Measurements from ENCODE around the gene PKHD1. TPM values are rescaled to one million over a fixed set of nuclear protein-coding genes. Genes with fewer than 3 reads are reported as not detected.

The PKHD1 gene
- total and polyA plus RNA-seq, 2 of the 8 experiments (the other 6 are each of a cell fraction or from before 2014, with no cell fraction given), result 0.06 to 0.09 TPM

DNA sequence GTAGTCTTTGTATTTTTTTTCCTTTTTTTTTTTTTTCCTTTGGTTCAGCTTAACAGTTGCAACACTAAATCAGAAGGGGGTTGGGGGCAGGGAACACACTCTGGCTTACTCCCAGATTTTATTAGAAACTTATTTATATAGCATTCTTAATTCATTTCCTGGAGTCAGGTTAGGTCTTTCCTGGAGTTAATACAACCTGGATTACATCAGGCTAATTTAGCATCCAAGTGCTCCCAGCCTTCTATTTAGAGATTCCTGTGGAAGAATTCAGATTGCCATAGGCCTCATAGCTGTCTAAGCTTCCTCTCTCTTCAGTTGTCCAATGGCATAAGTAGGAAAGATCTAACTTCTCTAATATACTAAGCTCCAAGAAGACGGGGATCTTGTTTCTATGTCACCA is 35.8 kb upstream of the PKHD1 start:
- Histone ChIP-seq H3K36me3 (ENCODE audit: control insufficient read depth in 2 of 4, insufficient read depth in 4 of 4, low read length in 3 of 4) (no peaks in the 10 kb centered on the region; a peak in 3 of 8 replicates), H3K9me3 (ENCODE audit: insufficient read depth in 2 of 2, low read depth in 1 of 2, low read length in 1 of 2) (peaks cover 3 to 9% of the 10 kb centered on the region in 2 experiments; a peak in 1 of 4 replicates), H3K27me3 (replicated peaks in 1 of 4; ENCODE audit: control insufficient read depth in 3 of 4, extremely low read depth in 1 of 4, insufficient read depth in 3 of 4, low read length in 3 of 4) (no peaks in the 10 kb centered on the region), H2BK120ac (replicated peaks; ENCODE audit: low read depth, low read length) (no peak overlapping the region), H2BK12ac (ENCODE audit: low read depth, low read length) (no peak overlapping the region), H4K91ac (replicated peaks; ENCODE audit: insufficient read length, low read length) (no peak overlapping the region), H3K9ac (replicated peaks in 1 of 4; ENCODE audit: extremely low read depth in 1 of 4, low read depth in 3 of 4, low read length in 3 of 4) (no peak overlapping the region), H2AFZ (ENCODE audit: low read length) (no peak overlapping the region), H3K4ac (replicated peaks; ENCODE audit: insufficient read length, low read depth, low read length) (no peak overlapping the region), H3K18ac (ENCODE audit: extremely low read depth, low read length) (no peak overlapping the region), H2AK5ac (ENCODE audit: low read depth, low read length) (no peak overlapping the region), H3K56ac (replicated peaks; ENCODE audit: insufficient read length, low read depth, low read length) (no peak overlapping the region), H4K20me1 (replicated peaks in 1 of 2; ENCODE audit: control insufficient read depth in 1 of 2, insufficient read depth in 2 of 2, low read length in 2 of 2) (no peaks in the 10 kb centered on the region), H3K27ac (ENCODE audit: low read depth, low read length) (no peak overlapping the region), H3K4me1 (replicated peaks in 1 of 4; ENCODE audit: control insufficient read depth in 3 of 4, insufficient read depth in 4 of 4, low read length in 3 of 4) (no peaks in the 10 kb centered on the region), H3K23ac (ENCODE audit: insufficient read length) (no peak overlapping the region), H4K5ac (ENCODE audit: insufficient read length, low read depth, low read length) (no peak overlapping the region), H4K8ac (ENCODE audit: extremely low read depth, insufficient read depth, low read length) (no peak overlapping the region), H3K79me1 (ENCODE audit: low read depth, low read length) (no peaks in the 10 kb centered on the region), H3K4me2 (ENCODE audit: insufficient read depth in 1 of 2, low read depth in 2 of 2, low read length in 2 of 2) (no peak overlapping the region), H2BK20ac (ENCODE audit: low read length) (no peak overlapping the region), H3K14ac (ENCODE audit: insufficient read length) (no peak overlapping the region), H2BK5ac (ENCODE audit: low read depth, low read length) (no peak overlapping the region), H3K79me2 (ENCODE audit: control insufficient read depth in 1 of 2, insufficient read depth in 2 of 2, low read length in 2 of 2) (no peaks in the 10 kb centered on the region), H2BK15ac (ENCODE audit: low read length) (no peak overlapping the region), H3K4me3 (ENCODE audit: extremely low read depth in 1 of 4, insufficient read depth in 2 of 4, low read depth in 3 of 4, low read length in 4 of 4) (no peak overlapping the region), H3K23me2 (ENCODE audit: low read depth, low read length) (no peaks in the 10 kb centered on the region)
- FAIRE-seq (no peak), DNase-seq (ENCODE audit: low read depth in 1 of 2, low spot score in 2 of 2) (no peak)
- ChIA-PET CTCF (ENCODE audit: partially characterized antibody) (interaction anchor here (0.7 kb wide), 1 partner anchor 84 kb away, joined by 3 read pairs; no protein-coding TSS in a partner anchor), POLR2A (ENCODE audit: partially characterized antibody) (interaction anchor here (1.1 kb wide), 1 partner anchor 14 kb away, joined by 3 read pairs; no protein-coding TSS in a partner anchor)
- TF ChIP-seq BRCA1 (IDR thresholded peaks at IDR 0.05; ENCODE audit: low read depth, low read length) (no peak), ZNF274 (IDR thresholded peaks at IDR 0.05; ENCODE audit: borderline replicate concordance, extremely low read depth, low read length) (no peak), JUN (IDR thresholded peaks at IDR 0.05; ENCODE audit: low read depth, low read length) (no peak), SIX5 (IDR thresholded peaks at IDR 0.05; ENCODE audit: low read depth, low read length) (no peak), CHD2 (IDR thresholded peaks at IDR 0.05; ENCODE audit: low read length) (no peak), USF2 (IDR thresholded peaks at IDR 0.05; ENCODE audit: low read length) (no peak)
- 90% methylated on average over 1 of the region's 1 CpG; no CpG with 5 or more reads in 1 of the 2 experiments for WGBS, 2 experiments (ENCODE audit: extremely low coverage in 1 of 2, insufficient coverage in 1 of 2, insufficient read length in 1 of 2, insufficient replicate concordance in 2 of 2, low coverage in 1 of 2, low lambda C conversion rate in 2 of 2, missing lambda C conversion rate in 1 of 2)

All from H1 (cell line).